Measurements from ENCODE around the gene RIPOR1.

RIPOR1 gene

GRCh38 chr16:67545665-67546024 is 17.0 kb downstream of the RIPOR1 start:
- Histone ChIP-seq H3K4me3 (replicated peaks; ENCODE audit: insufficient read depth, low read length) (no peak overlapping the region), H3K27me3 (ENCODE audit: insufficient read depth, poor library complexity, severe bottlenecking) (no peaks in the 10 kb centered on the region), H3K27ac (replicated peaks) (no peak overlapping the region)
- no peak for DNase-seq (ENCODE audit: low read depth in 1 of 2, low spot score in 1 of 2)
- TF ChIP-seq SPI1 (IDR thresholded peaks at IDR 0.05; ENCODE audit: borderline replicate concordance, low read depth) (no peak), REST (IDR thresholded peaks at IDR 0.05; ENCODE audit: insufficient replicate concordance, low read depth) (no peak), POLR2AphosphoS5 (IDR thresholded peaks at IDR 0.05; ENCODE audit: low read depth) (no peak), GABPA (IDR thresholded peaks at IDR 0.05; ENCODE audit: low read depth) (no peak), CTCF (IDR thresholded peaks at IDR 0.05; ENCODE audit: insufficient read depth, low read length) (no peak)

- Histone ChIP-seq H3K27me3 (ENCODE audit: insufficient read depth, poor library complexity, severe bottlenecking) (no peaks in the 10 kb centered on the region), H3K27ac (replicated peaks) (no peak overlapping the region), H3K4me3 (replicated peaks; ENCODE audit: insufficient read depth, low read length) (no peak overlapping the region)
- no peak for TF ChIP-seq CTCF (IDR thresholded peaks at IDR 0.05; ENCODE audit: insufficient read depth, low read length)
- no peak for TF ChIP-seq POLR2AphosphoS5 (IDR thresholded peaks at IDR 0.05; ENCODE audit: low read depth)
- TF ChIP-seq GABPA (IDR thresholded peaks at IDR 0.05; ENCODE audit: low read depth): no peak
- no peak for TF ChIP-seq REST (IDR thresholded peaks at IDR 0.05; ENCODE audit: insufficient replicate concordance, low read depth)
- no peak for TF ChIP-seq SPI1 (IDR thresholded peaks at IDR 0.05; ENCODE audit: borderline replicate concordance, low read depth)
- DNase-seq (ENCODE audit: low read depth in 1 of 2, low spot score in 1 of 2): no peak
These were observed 17.5 kb downstream of the RIPOR1 start for GRCh38 chr16:67546091-67546501.

GRCh38 chr16:67546761-67547422 is 18.3 kb downstream of the RIPOR1 start:
- peak; percentile 62 to 74 for DNase-seq (ENCODE audit: low read depth in 1 of 2, low spot score in 1 of 2)
- Histone ChIP-seq H3K4me3 (replicated peaks; ENCODE audit: insufficient read depth, low read length) (no peak overlapping the region), H3K27me3 (ENCODE audit: insufficient read depth, poor library complexity, severe bottlenecking) (no peaks in the 10 kb centered on the region), H3K27ac (replicated peaks) (peak overlapping the region; percentile 72)
- TF ChIP-seq SPI1 (IDR thresholded peaks at IDR 0.05; ENCODE audit: borderline replicate concordance, low read depth): peak; percentile 79; the same call in 1 of the 2 replicates
- peak; percentile 98 for TF ChIP-seq CTCF (IDR thresholded peaks at IDR 0.05; ENCODE audit: insufficient read depth, low read length)
- TF ChIP-seq GABPA (IDR thresholded peaks at IDR 0.05; ENCODE audit: low read depth): no peak
